Measurements from ENCODE around the gene HAL.

HAL gene

DNA sequence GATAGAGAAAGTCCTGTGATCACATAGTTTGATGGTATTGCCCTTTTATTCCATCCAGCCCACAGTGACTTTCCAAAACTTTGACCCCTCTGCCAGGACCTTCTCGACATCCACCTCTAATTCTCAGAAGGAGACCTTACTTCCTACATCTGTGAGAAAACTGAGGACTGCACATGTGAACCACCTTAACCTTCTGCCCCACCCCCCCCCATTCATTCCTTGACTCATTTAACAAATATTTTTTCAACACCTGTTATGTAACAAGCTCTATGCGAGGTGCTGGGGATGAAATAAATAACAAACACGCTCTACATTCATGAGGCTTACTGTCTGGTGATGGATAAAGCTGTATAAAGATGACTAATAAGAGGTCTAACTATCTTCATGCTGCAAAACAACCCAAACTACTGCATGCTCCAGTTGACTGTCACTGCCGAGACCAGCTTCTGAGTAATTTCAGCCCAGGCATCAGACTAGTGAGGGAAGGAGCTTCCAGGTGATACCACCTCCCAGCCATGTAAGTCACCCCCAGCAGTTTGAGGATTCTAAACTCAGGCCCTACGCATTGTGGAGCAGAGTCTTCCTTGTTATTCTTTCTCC, 1.9 kb upstream of the HAL start:
- Mint-ChIP-seq H3K27me3 (no peaks in the 10 kb centered on the region), H3K36me3 (peaks cover 4% of the 10 kb centered on the region), H3K4me1 (peaks cover 7% of the 10 kb centered on the region), H3K9me3 (no peaks in the 10 kb centered on the region), H3K4me3 (no peak overlapping the region), H3K27ac (no peak overlapping the region)
- no peak for DNase-seq
- CTCF ChIA-PET = interaction anchor here (0.6 to 6.1 kb wide), 34 partner anchors 9 to 521 kb away, joined by 3 to 80 read pairs (median 4); partner anchors contain the start of genes AMDHD1 and CCDC38

GRCh38 chr12:95997276-95997675, 1.1 kb upstream of the HAL start:
- CTCF ChIA-PET = interaction anchor here (2.9 to 6.1 kb wide), 3 partner anchors 10 to 79 kb away, joined by 14 to 80 read pairs (median 30); partner anchors contain the start of genes AMDHD1 and CCDC38
- no peak overlapping the region for H3K4me3 Mint-ChIP-seq

DNA sequence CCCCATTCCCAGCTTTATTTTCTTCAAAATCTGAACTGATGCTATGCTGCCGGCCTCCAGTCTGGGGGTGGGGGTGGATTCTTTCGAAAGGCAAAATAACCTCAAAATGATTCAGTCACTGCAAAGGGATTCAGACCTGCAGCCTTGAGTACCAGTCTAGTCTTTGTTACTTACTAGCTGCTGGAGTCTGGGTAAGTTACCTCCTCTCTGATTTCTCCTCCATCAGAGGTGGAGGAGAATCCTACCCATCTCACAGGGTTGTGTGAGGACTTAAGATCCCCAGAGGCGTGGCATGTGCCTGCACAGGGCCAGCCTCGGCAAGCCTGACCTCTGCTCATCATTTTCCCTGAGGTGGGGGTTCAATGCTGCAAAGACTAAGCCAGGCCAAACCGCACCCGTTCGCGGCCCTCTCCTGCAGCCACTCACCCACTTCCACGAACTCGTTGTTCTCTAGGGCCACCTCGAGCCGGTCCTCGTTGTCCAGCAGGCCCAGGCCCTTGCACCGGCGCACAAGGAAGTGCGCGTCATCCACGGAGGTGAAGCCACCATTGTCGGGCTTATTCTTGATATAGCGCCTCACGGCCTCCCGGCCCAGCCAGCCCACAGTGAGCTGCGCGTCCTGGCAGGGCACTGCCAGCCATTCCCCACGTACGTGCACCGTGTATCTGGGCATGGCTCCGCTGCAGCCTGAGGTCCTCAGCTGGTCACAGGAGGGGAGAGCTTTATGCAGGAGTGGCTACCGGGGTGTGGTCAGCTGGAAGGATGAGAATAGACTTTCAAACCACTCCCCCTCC, 709 bp downstream of the HAL start:
- H3K27ac Mint-ChIP-seq = no peak overlapping the region
- peaks cover 3% of the 10 kb centered on the region for H3K27me3 Mint-ChIP-seq
- CTCF ChIA-PET = interaction anchor here (1.1 to 6.1 kb wide), 3 partner anchors 37 to 77 kb away, joined by 3 to 80 read pairs (median 30); partner anchors contain the start of genes AMDHD1 and CCDC38
- no peaks in the 10 kb centered on the region for H3K36me3 Mint-ChIP-seq
- no peak overlapping the region for H3K4me3 Mint-ChIP-seq
- DNase-seq = no peak
- no peaks in the 10 kb centered on the region for H3K9me3 Mint-ChIP-seq
- H3K4me1 Mint-ChIP-seq = peaks cover 7% of the 10 kb centered on the region

More at GRCh38 chr12:95997276-95997675, 1.1 kb upstream of the HAL start:
- Mint-ChIP-seq H3K27ac (no peak overlapping the region), H3K9me3 (no peaks in the 10 kb centered on the region), H3K27me3 (no peaks in the 10 kb centered on the region), H3K36me3 (peaks cover 2% of the 10 kb centered on the region), H3K4me1 (peaks cover 7% of the 10 kb centered on the region)
- DNase-seq = no peak

- Mint-ChIP-seq H3K4me1 (peaks cover 7% of the 10 kb centered on the region), H3K27me3 (peaks cover 3% of the 10 kb centered on the region), H3K27ac (no peak overlapping the region), H3K36me3 (no peaks in the 10 kb centered on the region), H3K9me3 (no peaks in the 10 kb centered on the region), H3K4me3 (no peak overlapping the region)
- CTCF ChIA-PET = no interaction called here
- no peak for DNase-seq
These were observed 1.7 kb downstream of the HAL start for GRCh38 chr12:95994476-95994875.

GRCh38 chr12:95993907-95994306, 2.2 kb downstream of the HAL start:
- Mint-ChIP-seq H3K27ac (no peak overlapping the region), H3K36me3 (no peaks in the 10 kb centered on the region), H3K9me3 (no peaks in the 10 kb centered on the region), H3K4me3 (no peak overlapping the region), H3K27me3 (peaks cover 3% of the 10 kb centered on the region), H3K4me1 (peaks cover 7% of the 10 kb centered on the region)
- CTCF ChIA-PET = interaction anchor here (1.5 kb wide), 1 partner anchor 75 kb away, joined by 8 read pairs; no protein-coding TSS in a partner anchor
- no peak for DNase-seq

DNA sequence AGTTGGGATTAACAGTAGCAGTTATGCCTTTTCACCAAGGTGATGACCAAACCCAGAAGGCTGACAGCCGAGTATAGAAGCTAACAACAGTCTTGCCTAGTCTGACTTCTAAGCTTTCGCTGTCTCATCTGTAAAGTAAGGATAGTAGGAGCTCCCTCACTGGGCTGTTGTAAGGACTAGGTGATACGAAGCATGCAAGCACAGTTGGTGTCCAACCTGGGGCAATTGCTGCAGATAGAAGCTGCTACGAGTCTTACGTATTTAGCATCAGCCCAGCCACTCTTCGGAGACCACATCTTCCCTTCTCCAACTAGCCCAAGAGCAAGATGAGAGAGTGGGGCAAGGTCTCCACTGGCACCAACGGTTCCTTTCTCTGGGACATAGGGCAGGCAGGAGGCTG, 6.0 kb downstream of the HAL start:
- CTCF ChIA-PET = interaction anchor here (1.6 to 2.2 kb wide), 2 partner anchors 9 to 71 kb away, joined by 4 to 14 read pairs; no protein-coding TSS in a partner anchor
- no peaks in the 10 kb centered on the region for H3K36me3 Mint-ChIP-seq
- no peak for DNase-seq
- peaks cover 3% of the 10 kb centered on the region for H3K27me3 Mint-ChIP-seq
- no peak overlapping the region for H3K27ac Mint-ChIP-seq
- no peak overlapping the region for H3K4me3 Mint-ChIP-seq
- no peaks in the 10 kb centered on the region for H3K9me3 Mint-ChIP-seq
- no peaks in the 10 kb centered on the region for H3K4me1 Mint-ChIP-seq

DNA sequence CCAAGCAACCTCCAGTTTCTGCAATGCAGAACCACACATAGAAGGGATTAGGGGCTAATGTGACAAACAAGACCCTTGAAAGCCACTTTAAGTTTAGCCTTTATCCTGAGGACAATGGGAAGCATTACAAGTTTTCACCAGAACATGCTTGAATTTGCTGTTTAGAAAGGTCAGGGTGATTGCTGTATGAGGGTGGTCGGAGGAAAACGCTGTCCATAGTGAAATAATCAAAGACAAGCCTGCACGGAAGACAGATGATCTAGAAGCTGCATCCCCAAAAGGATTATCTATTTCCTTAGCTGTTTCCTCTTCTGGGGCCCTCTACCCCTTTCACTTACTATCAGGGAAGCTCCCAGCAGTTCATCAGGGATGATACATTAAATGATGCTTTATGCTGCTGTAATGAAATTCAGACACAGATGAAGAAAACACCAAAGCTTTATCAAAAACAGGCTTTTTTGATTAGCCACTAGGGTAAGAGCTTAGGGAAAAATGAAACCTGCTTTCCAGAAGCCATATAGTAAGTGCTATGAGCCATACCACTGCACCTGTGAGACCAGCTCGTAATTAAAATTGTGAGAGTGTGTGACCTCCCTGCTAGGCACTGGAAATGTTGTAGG, 6.5 kb downstream of the HAL start:
- no peak for DNase-seq
- Mint-ChIP-seq H3K4me1 (no peaks in the 10 kb centered on the region), H3K36me3 (no peaks in the 10 kb centered on the region), H3K27me3 (peaks cover 3% of the 10 kb centered on the region), H3K4me3 (no peak overlapping the region), H3K9me3 (no peaks in the 10 kb centered on the region), H3K27ac (no peak overlapping the region)
- CTCF ChIA-PET = interaction anchor here (0.6 to 2.2 kb wide), 3 partner anchors 9 to 443 kb away, joined by 3 to 14 read pairs (median 4); no protein-coding TSS in a partner anchor

GRCh38 chr12:95988506-95989275, 7.5 kb downstream of the HAL start:
- Mint-ChIP-seq H3K27ac (no peak overlapping the region), H3K36me3 (no peaks in the 10 kb centered on the region), H3K27me3 (peaks cover 3% of the 10 kb centered on the region), H3K9me3 (no peaks in the 10 kb centered on the region), H3K4me3 (no peak overlapping the region), H3K4me1 (no peaks in the 10 kb centered on the region)
- CTCF ChIA-PET = interaction anchor here (1.6 to 2.2 kb wide), 2 partner anchors 10 to 70 kb away, joined by 4 to 14 read pairs; no protein-coding TSS in a partner anchor
- no peak for DNase-seq

DNA sequence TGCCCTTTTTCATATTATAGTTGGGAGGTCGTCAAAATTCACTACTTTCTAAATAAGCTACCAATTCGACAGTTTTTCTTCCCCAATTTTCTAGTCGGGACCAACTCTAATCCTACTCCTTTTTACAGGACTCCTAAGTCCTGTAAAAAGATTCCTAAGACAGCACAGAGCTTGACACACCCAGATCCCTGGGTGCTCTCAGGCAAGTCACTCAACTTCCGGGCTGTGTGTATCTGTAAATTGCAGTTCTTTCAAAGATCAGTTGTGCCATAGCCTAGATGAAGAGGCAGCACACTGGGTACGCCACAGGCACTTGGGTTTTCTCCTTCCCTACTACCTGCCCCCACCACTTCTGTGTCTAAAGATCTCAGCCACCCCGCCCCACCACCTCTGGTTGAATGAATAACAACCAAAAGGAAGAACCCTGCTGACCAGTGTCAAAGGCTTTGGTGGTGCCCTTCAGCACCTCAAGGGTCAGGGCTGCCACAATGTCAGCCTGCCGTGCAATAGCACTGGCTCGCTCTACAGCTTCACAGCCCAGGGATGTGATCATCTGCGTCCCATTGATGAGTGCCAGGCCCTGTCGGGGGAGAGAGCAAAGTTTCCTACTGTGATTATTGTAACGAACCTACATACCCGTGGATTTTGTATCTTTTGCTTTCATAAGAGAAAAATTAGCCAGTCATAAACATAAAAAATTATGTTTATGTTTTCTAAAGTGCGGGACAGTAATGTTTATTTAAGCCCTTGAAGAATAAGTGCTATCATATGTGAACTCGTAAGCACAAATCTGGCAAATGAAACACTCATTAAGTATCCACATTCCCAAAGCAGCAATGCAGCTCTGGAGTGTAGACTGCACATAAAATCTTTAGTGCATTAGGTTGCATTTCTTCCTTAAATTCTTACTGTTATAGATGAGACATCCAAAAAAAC, 9.2 kb downstream of the HAL start:
- Mint-ChIP-seq H3K4me1 (no peaks in the 10 kb centered on the region), H3K27ac (no peak overlapping the region), H3K4me3 (no peak overlapping the region), H3K9me3 (no peaks in the 10 kb centered on the region), H3K36me3 (no peaks in the 10 kb centered on the region), H3K27me3 (peaks cover 2% of the 10 kb centered on the region)
- no peak for DNase-seq
- CTCF ChIA-PET = interaction anchor here (1.3 kb wide), 1 partner anchor 12 kb away, joined by 3 read pairs; no protein-coding TSS in a partner anchor

DNA sequence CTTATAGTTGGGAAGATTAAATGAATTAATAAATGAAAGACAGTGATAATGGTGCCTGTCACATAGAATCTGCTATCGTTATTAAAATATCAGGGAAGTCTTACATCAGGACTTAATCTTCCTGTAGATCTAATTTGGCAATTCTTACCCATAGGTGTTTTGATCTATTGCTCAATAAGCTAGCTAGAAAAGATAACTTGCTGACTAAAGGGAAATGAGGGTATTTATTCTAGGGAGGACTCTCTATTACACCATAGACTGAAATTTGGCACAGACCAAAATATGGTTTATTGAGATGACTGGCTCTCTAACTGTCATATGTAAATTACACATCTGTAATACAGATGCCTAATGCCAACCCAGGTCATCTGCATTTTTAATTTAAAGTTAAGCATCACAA, 11.5 kb downstream of the HAL start:
- no peak for DNase-seq
- H3K27me3 Mint-ChIP-seq = no peaks in the 10 kb centered on the region
- no peaks in the 10 kb centered on the region for H3K36me3 Mint-ChIP-seq
- no peak overlapping the region for H3K4me3 Mint-ChIP-seq
- CTCF ChIA-PET = no interaction called here
- H3K27ac Mint-ChIP-seq = no peak overlapping the region
- no peaks in the 10 kb centered on the region for H3K9me3 Mint-ChIP-seq
- H3K4me1 Mint-ChIP-seq = no peaks in the 10 kb centered on the region

GRCh38 chr12:95982602-95983001, 13.5 kb downstream of the HAL start:
- Mint-ChIP-seq H3K36me3 (no peaks in the 10 kb centered on the region), H3K4me1 (no peaks in the 10 kb centered on the region), H3K9me3 (no peaks in the 10 kb centered on the region), H3K27me3 (no peaks in the 10 kb centered on the region), H3K4me3 (no peak overlapping the region), H3K27ac (no peak overlapping the region)
- CTCF ChIA-PET = no interaction called here
- no peak for DNase-seq

DNA sequence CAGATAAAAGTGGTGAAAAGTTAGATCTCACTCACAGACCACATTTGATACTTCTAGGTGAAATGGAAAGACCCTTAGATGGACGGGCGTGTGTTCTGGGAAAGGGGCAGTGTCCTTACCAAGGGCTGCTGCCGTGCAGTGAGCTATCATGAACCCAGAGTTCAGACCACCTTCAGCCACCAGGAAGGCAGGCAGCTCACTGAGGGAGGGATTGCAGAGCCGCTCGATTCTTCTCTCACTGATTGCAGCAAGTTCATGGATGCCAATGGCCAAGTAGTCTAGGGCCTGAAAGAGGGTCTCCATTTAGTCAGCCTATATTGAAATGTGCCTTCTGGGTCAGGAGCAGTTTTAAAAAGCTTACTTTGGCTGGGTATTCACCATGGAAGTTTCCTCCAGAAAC, 15.7 kb downstream of the HAL start:
- H3K27me3 Mint-ChIP-seq = no peaks in the 10 kb centered on the region
- no peaks in the 10 kb centered on the region for H3K36me3 Mint-ChIP-seq
- no peaks in the 10 kb centered on the region for H3K9me3 Mint-ChIP-seq
- H3K4me1 Mint-ChIP-seq = no peaks in the 10 kb centered on the region
- no peak overlapping the region for H3K27ac Mint-ChIP-seq
- CTCF ChIA-PET = interaction anchor here (0.6 kb wide), 1 partner anchor 18 kb away, joined by 3 read pairs; no protein-coding TSS in a partner anchor
- DNase-seq = no peak
- no peak overlapping the region for H3K4me3 Mint-ChIP-seq

GRCh38 chr12:95978774-95979173, 17.4 kb downstream of the HAL start:
- CTCF ChIA-PET = interaction anchor here (0.6 to 1.1 kb wide), 2 partner anchors 19 to 1542 kb away, joined by 3 read pairs; no protein-coding TSS in a partner anchor
- H3K4me3 Mint-ChIP-seq = no peak overlapping the region
- DNase-seq = no peak
- no peaks in the 10 kb centered on the region for H3K27me3 Mint-ChIP-seq
- H3K9me3 Mint-ChIP-seq = no peaks in the 10 kb centered on the region
- no peak overlapping the region for H3K27ac Mint-ChIP-seq
- H3K36me3 Mint-ChIP-seq = no peaks in the 10 kb centered on the region
- H3K4me1 Mint-ChIP-seq = no peaks in the 10 kb centered on the region

All from activated naive CD4-positive, alpha-beta T cell treated with anti-CD3 and anti-CD28 coated beads, Interleukin-2, amount 10 ng/mL, durations not matched to agents 7 days and 5 days (primary cell).